ENCODE data around the gene GRID2. TPM values are rescaled to one million over a fixed set of nuclear protein-coding genes. Genes with fewer than 3 reads are reported as not detected.

Gene GRID2
- total and polyA plus RNA-seq, 11 donors: 0.29 to 0.38 (median 0.33) TPM; not detected in 8

GRCh38 chr4:92651536-92651935, 347.8 kb downstream of the GRID2 start:
- Histone ChIP-seq H3K4me3 (no peak overlapping the region), H3K9me3 (no peaks in the 10 kb centered on the region), H3K27ac (no peak overlapping the region), H3K4me1 (no peaks in the 10 kb centered on the region), H3K27me3 (no peaks in the 10 kb centered on the region), H3K36me3 (no peaks in the 10 kb centered on the region)
- no peak for ATAC-seq
- TF ChIP-seq CTCF (IDR thresholded peaks at IDR 0.05): no peak
- no peak for TF ChIP-seq POLR2A (IDR thresholded peaks at IDR 0.05)
- intact Hi-C loops (cut with DNase I): no loop called here
- no peak for DNase-seq

- no peaks in the 10 kb centered on the region for H3K9me3 ChIP-seq
- H3K4me3 ChIP-seq: no peak overlapping the region
- H3K36me3 ChIP-seq: no peaks in the 10 kb centered on the region
- H3K27ac ChIP-seq: no peak overlapping the region
- TF ChIP-seq CTCF (IDR thresholded peaks at IDR 0.05): no peak
- TF ChIP-seq POLR2A (IDR thresholded peaks at IDR 0.05): no peak
- H3K27me3 ChIP-seq: no peaks in the 10 kb centered on the region
- ATAC-seq: no peak
- H3K4me1 ChIP-seq: no peaks in the 10 kb centered on the region
- intact Hi-C loops (cut with DNase I): no loop called here
- no peak for DNase-seq
These were observed 350.3 kb downstream of the GRID2 start for GRCh38 chr4:92654084-92654483.

GRCh38 chr4:92657695-92658094, 353.9 kb downstream of the GRID2 start:
- Histone ChIP-seq H3K27me3 (no peaks in the 10 kb centered on the region), H3K36me3 (no peaks in the 10 kb centered on the region), H3K4me3 (no peak overlapping the region), H3K27ac (no peak overlapping the region), H3K9me3 (no peaks in the 10 kb centered on the region), H3K4me1 (no peaks in the 10 kb centered on the region)
- DNase-seq (no peak), ATAC-seq (no peak)
- intact Hi-C loops (cut with DNase I): no loop called here
- TF ChIP-seq POLR2A (IDR thresholded peaks at IDR 0.05) (no peak), CTCF (IDR thresholded peaks at IDR 0.05) (no peak)

- WGBS, 4 donors: 51 to 68% (median 57%) methylated on average over 2 of the region's 2 CpGs
- no peaks in the 10 kb centered on the region for H3K27me3 ChIP-seq
- no peaks in the 10 kb centered on the region for H3K36me3 ChIP-seq
- H3K4me1 ChIP-seq: no peaks in the 10 kb centered on the region
- ATAC-seq: no peak
- no peaks in the 10 kb centered on the region for H3K9me3 ChIP-seq
- TF ChIP-seq CTCF (IDR thresholded peaks at IDR 0.05) (no peak), POLR2A (IDR thresholded peaks at IDR 0.05) (no peak)
- no peak overlapping the region for H3K4me3 ChIP-seq
- no peak for DNase-seq
- intact Hi-C loops (cut with DNase I): no loop called here
- no peak overlapping the region for H3K27ac ChIP-seq
These were observed 354.6 kb downstream of the GRID2 start for GRCh38 chr4:92658318-92658717.
